ENCODE measurements around the gene FPR2.

DNA sequence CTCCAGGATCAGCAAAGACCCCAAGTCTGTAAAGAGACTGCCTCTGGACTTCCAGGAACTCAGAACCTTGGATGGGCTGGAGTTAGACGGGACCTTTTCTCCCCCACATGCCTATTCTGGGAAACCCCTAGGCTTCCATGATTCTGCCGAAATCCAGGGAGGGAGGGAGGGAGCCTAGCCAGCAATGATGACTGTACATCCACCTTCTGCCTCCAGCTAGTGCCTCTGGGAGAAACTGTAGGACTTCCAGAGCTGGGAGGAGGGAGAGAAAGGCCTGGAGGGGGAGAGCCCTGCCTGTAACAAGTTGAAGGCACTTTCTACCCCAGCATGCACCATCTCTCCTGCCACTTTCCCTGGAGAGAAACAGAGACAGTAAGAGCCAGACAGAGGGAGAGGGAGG is 31.2 kb upstream of the FPR2 start:
- TF ChIP-seq, protein P1, sequence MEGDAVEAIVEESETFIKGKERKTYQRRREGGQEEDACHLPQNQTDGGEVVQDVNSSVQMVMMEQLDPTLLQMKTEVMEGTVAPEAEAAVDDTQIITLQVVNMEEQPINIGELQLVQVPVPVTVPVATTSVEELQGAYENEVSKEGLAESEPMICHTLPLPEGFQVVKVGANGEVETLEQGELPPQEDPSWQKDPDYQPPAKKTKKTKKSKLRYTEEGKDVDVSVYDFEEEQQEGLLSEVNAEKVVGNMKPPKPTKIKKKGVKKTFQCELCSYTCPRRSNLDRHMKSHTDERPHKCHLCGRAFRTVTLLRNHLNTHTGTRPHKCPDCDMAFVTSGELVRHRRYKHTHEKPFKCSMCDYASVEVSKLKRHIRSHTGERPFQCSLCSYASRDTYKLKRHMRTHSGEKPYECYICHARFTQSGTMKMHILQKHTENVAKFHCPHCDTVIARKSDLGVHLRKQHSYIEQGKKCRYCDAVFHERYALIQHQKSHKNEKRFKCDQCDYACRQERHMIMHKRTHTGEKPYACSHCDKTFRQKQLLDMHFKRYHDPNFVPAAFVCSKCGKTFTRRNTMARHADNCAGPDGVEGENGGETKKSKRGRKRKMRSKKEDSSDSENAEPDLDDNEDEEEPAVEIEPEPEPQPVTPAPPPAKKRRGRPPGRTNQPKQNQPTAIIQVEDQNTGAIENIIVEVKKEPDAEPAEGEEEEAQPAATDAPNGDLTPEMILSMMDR (IDR thresholded peaks at IDR 0.05) = no peak
- TF ChIP-seq EP300 (IDR thresholded peaks at IDR 0.05) = no peak
- no peak for TF ChIP-seq POLR2A (IDR thresholded peaks at IDR 0.05)

All from ovary (tissue), 3 donors.